ENCODE results near the gene BRK1.
A peak's percentile ranks its signal among the peaks of the same experiment; 100 is the strongest.
"Not testable (repeated sequence)": the region's sequence is repeated elsewhere in the genome, so short reads cannot be mapped to it uniquely, and the experiment has no call there.

BRK1 gene

DNA sequence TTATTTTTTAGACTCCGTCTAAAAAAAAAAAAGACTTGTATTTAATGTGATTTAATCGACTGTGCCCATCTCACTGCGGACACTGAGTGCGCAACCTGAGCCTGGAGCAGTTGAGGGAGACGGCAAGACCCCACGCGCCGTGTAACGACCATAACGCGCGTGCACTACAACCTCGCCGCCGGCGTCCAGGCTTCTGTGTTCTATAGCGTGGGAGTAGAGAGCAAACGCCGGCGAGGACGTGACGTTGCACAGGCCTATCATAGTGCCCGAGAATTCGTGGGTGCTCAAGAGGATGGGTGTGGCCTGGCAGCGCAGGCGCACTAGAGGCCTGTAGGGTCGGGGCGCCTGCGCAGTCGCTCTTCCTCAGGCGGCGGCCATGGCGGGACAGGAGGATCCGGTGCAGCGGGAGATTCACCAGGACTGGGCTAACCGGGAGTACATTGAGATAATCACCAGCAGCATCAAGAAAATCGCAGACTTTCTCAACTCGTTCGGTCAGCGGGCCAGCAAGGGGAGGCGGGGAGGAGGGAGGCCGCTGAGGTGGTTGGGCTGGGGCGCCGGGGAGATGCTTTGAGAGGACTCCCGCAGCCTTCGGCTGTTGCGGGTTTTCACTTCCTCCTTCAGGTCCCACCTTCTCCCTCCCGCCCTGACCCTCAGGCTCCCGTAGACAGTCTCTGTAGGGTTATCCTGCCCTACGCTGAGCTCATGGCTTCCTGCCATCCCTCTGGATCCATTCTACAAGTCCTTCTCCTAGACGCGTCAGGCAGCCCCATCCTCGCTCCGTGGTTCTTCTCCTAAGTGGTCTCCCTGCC, at the start of gene BRK1:
BRK1 (plus strand) TSS at position 350 of the 812 bp plus-strand sequence; CDS start at position 377, 27 bp downstream.
- Mint-ChIP-seq H3K9me3 (no peaks in the 10 kb centered on the region), H3K4me3 (peak within 1 kb of the TSS; percentile 100), H3K36me3 (ENCODE audit: low read depth) (peaks cover 26% of the 10 kb centered on the region), H3K27ac (peak within 1 kb of the TSS; percentile 98), H3K27me3 (peaks cover 3% of the 10 kb centered on the region), H3K4me1 (ENCODE audit: low read depth) (peaks cover 41% of the 10 kb centered on the region)

GRCh38 chr3:10070077-10070476, 45.4 kb upstream of the BRK1 start:
- H3K4me1 Mint-ChIP-seq (ENCODE audit: low read depth); H3K9me3 Mint-ChIP-seq; H3K4me3 Mint-ChIP-seq; H3K27me3 Mint-ChIP-seq; H3K27ac Mint-ChIP-seq: not testable (repeated sequence)
- H3K36me3 Mint-ChIP-seq (ENCODE audit: low read depth): peaks cover 63% of the 10 kb centered on the region

DNA sequence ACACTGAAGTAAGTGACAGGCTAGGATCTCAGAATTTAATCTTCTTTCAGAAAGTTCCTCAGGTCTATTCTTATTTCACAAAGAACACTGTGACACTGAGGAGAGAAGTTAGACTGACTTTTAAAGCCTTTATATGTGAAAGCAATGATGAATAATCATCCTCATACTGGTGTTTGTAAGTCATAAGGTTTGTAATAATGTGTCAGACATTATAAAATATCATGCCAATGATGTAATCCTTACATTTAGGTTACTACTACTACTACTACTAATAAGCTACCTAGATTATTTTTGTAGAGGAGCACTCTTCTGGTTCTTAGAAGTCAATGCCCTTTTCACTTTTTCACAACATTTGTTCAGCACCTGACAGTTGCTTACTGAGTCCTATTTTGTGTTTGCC, 40.8 kb upstream of the BRK1 start:
- Mint-ChIP-seq H3K27ac (no peak overlapping the region), H3K36me3 (ENCODE audit: low read depth) (peaks cover 56% of the 10 kb centered on the region), H3K4me3 (no peak overlapping the region), H3K9me3 (no peaks in the 10 kb centered on the region), H3K4me1 (ENCODE audit: low read depth) (no peaks in the 10 kb centered on the region), H3K27me3 (no peaks in the 10 kb centered on the region)

DNA sequence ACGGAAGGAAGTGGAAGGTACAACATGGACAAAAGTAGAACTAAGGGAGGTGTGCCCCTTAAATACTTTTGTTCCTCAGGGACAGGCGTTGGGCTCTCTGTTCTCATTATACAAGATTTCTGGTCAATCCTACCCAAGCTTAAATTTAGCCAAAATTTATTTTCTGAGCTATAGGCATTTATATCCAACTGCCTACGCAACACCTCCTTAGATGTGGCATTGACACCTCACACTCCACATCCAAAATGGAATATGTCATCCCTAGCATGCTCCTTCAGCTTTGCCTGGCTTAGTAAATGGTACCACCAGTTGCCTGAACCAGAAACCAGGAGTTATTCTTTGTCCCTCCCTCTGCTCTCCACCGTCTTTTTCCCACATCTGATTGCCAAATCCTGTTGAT, 33.6 kb upstream of the BRK1 start:
- Mint-ChIP-seq H3K4me3 (no peak overlapping the region), H3K9me3 (no peaks in the 10 kb centered on the region), H3K36me3 (ENCODE audit: low read depth) (peaks cover 72% of the 10 kb centered on the region), H3K27ac (no peak overlapping the region), H3K4me1 (ENCODE audit: low read depth) (no peaks in the 10 kb centered on the region), H3K27me3 (no peaks in the 10 kb centered on the region)

GRCh38 chr3:10085738-10086137, 29.7 kb upstream of the BRK1 start:
- Mint-ChIP-seq H3K36me3 (ENCODE audit: low read depth) (peaks cover 77% of the 10 kb centered on the region), H3K4me1 (ENCODE audit: low read depth) (no peaks in the 10 kb centered on the region), H3K4me3 (no peak overlapping the region), H3K9me3 (no peaks in the 10 kb centered on the region), H3K27me3 (no peaks in the 10 kb centered on the region), H3K27ac (no peak overlapping the region)

DNA sequence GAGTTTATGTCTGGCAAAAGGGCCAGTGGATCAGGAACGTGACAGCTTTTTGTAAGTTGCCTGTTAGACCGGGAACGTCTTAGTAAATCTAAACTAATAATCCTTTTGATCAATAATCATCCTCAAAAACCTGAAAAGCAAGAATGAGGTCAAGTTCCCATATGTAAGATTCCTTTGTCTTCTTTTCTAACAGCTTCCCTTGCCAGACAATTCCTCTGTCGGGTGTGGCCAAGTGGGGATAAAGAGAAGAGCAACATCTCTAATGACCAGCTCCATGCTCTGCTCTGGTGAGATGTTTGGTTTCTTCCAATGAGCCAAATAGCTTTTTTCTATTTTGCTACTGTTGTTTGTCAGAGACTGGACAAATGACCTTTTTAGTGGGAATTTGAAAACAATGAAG, 27.2 kb upstream of the BRK1 start:
- Mint-ChIP-seq H3K4me3 (no peak overlapping the region), H3K9me3 (no peaks in the 10 kb centered on the region), H3K27me3 (no peaks in the 10 kb centered on the region), H3K4me1 (ENCODE audit: low read depth) (no peaks in the 10 kb centered on the region), H3K27ac (no peak overlapping the region), H3K36me3 (ENCODE audit: low read depth) (peaks cover 70% of the 10 kb centered on the region)

DNA sequence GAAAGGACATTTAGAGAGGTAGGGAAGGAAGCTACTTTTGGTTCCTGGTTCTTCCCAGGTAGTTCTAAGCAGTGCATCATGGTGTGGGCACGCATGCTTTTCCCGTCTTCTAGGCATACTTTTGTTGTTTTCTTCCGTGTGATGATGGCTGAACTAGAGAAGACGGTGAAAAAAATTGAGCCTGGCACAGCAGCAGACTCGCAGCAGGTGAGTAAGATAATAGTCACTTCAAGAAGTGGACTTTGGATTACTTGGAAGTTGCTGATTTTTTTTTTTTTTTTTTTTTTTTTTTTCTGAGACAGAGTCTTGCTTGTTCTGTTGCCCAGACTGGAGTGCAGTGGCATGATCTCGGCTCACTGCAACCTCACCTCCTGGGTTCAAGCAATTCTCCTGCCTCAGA, 25.3 kb upstream of the BRK1 start:
- Mint-ChIP-seq H3K9me3 (no peaks in the 10 kb centered on the region), H3K36me3 (ENCODE audit: low read depth) (peaks cover 75% of the 10 kb centered on the region), H3K27me3 (no peaks in the 10 kb centered on the region), H3K4me3 (no peak overlapping the region), H3K27ac (no peak overlapping the region), H3K4me1 (ENCODE audit: low read depth) (no peaks in the 10 kb centered on the region)

DNA sequence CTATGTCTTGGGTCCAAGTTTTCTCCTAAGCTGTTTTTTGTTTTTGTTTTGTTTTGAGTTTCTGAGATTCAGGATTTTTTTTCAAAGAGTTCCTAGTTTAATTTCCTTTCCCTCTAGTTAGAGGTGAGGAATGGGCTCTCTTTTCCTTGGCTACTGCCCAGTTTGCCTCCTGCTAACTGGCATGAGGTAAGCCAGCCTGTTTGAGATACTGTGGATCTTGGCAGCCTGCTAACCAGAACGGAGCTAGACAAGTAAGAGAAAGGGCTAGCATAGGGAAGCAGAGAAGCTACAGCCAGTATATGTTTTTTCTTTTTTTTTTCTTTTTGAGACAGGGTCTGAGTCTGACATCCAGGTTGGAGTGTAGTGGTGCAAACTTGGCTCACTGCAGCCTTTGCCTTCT, 24.7 kb upstream of the BRK1 start:
- peaks cover 76% of the 10 kb centered on the region for H3K36me3 Mint-ChIP-seq (ENCODE audit: low read depth)
- not testable (repeated sequence) for H3K4me3 Mint-ChIP-seq

DNA sequence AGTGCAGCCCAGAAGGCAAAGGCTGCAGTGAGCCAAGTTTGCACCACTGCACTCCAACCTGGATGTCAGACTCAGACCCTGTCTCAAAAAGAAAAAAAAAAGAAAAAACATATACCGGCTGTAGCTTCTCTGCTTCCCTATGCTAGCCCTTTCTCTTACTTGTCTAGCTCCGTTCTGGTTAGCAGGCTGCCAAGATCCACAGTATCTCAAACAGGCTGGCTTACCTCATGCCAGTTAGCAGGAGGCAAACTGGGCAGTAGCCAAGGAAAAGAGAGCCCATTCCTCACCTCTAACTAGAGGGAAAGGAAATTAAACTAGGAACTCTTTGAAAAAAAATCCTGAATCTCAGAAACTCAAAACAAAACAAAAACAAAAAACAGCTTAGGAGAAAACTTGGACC, 24.1 kb upstream of the BRK1 start:
- peaks cover 77% of the 10 kb centered on the region for H3K36me3 Mint-ChIP-seq (ENCODE audit: low read depth)
- not testable (repeated sequence) for H3K4me1 Mint-ChIP-seq (ENCODE audit: low read depth); H3K4me3 Mint-ChIP-seq; H3K9me3 Mint-ChIP-seq; H3K27me3 Mint-ChIP-seq; H3K27ac Mint-ChIP-seq

More for the DNA sequence above, 24.7 kb upstream of the BRK1 start:
- H3K27ac Mint-ChIP-seq; H3K4me1 Mint-ChIP-seq (ENCODE audit: low read depth); H3K27me3 Mint-ChIP-seq; H3K9me3 Mint-ChIP-seq: not testable (repeated sequence)

GRCh38 chr3:10093678-10094077, 21.8 kb upstream of the BRK1 start:
- Mint-ChIP-seq H3K36me3 (ENCODE audit: low read depth) (peaks cover 76% of the 10 kb centered on the region), H3K4me3 (no peak overlapping the region), H3K4me1 (ENCODE audit: low read depth) (no peaks in the 10 kb centered on the region), H3K9me3 (no peaks in the 10 kb centered on the region), H3K27me3 (no peaks in the 10 kb centered on the region), H3K27ac (no peak overlapping the region)

- no peaks in the 10 kb centered on the region for H3K9me3 Mint-ChIP-seq
- H3K27me3 Mint-ChIP-seq: no peaks in the 10 kb centered on the region
- H3K4me3 Mint-ChIP-seq: no peak overlapping the region
- no peaks in the 10 kb centered on the region for H3K4me1 Mint-ChIP-seq (ENCODE audit: low read depth)
- no peak overlapping the region for H3K27ac Mint-ChIP-seq
- peaks cover 69% of the 10 kb centered on the region for H3K36me3 Mint-ChIP-seq (ENCODE audit: low read depth)
These were observed 16.4 kb upstream of the BRK1 start for GRCh38 chr3:10099041-10099440.

GRCh38 chr3:10106919-10107318, 8.6 kb upstream of the BRK1 start:
- Mint-ChIP-seq H3K4me3 (no peak overlapping the region), H3K36me3 (ENCODE audit: low read depth) (peaks cover 7% of the 10 kb centered on the region), H3K9me3 (no peaks in the 10 kb centered on the region), H3K27me3 (peaks cover 2% of the 10 kb centered on the region), H3K27ac (no peak overlapping the region), H3K4me1 (ENCODE audit: low read depth) (no peaks in the 10 kb centered on the region)

DNA sequence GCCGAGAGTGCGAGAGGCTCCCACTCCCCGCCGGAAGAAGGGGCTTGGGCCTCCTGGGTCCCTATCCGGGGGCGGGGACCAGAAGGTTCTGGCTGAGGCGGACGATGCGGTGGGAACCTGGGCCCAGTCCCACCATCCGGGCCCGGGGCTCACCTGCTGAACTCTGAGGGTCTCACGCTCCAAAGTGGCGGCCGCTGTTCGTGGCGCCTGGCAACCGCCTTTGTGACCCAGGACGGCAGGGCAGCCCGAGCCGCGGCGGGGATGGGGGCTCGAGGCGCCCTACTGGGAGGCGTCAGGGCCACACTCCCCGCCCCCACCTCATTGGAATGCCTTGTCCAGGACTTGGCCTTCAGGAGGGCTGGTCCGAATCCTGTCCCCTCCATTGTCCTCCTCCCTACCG, 7.4 kb upstream of the BRK1 start, which contains the start of gene FANCD2OS:
FANCD2OS (minus strand) TSS at position 165 of the 400 bp plus-strand sequence. CDS start 3,481 bp downstream, outside the sequence.
- peaks cover 3% of the 10 kb centered on the region for H3K27me3 Mint-ChIP-seq
- no peak within 1 kb of the TSS for H3K4me3 Mint-ChIP-seq
- no peaks in the 10 kb centered on the region for H3K4me1 Mint-ChIP-seq (ENCODE audit: low read depth)
- H3K36me3 Mint-ChIP-seq (ENCODE audit: low read depth): peaks cover 4% of the 10 kb centered on the region
- no peaks in the 10 kb centered on the region for H3K9me3 Mint-ChIP-seq
- no peak within 1 kb of the TSS for H3K27ac Mint-ChIP-seq

DNA sequence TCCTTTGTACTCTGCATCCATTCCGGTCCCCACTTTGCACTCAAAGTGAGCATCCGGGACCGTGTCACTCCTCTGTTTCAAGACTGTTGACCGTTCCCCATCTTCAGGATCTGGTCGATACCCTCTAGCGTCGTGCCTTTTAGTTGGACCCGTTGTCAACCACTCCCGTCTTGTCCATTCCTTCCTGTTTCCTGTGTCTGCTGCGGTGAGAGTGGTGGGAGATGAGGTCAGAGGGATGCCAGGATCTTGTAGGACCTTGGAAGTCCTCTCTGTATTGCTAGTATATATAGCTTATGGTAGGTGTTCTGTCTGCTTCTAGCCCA, 624 bp downstream of the BRK1 start:
- peaks cover 3% of the 10 kb centered on the region for H3K27me3 Mint-ChIP-seq
- H3K9me3 Mint-ChIP-seq: no peaks in the 10 kb centered on the region
- H3K36me3 Mint-ChIP-seq (ENCODE audit: low read depth): peaks cover 31% of the 10 kb centered on the region
- peak overlapping the region; percentile 100 for H3K4me3 Mint-ChIP-seq
- peaks cover 46% of the 10 kb centered on the region for H3K4me1 Mint-ChIP-seq (ENCODE audit: low read depth)
- peak overlapping the region; percentile 98 for H3K27ac Mint-ChIP-seq

DNA sequence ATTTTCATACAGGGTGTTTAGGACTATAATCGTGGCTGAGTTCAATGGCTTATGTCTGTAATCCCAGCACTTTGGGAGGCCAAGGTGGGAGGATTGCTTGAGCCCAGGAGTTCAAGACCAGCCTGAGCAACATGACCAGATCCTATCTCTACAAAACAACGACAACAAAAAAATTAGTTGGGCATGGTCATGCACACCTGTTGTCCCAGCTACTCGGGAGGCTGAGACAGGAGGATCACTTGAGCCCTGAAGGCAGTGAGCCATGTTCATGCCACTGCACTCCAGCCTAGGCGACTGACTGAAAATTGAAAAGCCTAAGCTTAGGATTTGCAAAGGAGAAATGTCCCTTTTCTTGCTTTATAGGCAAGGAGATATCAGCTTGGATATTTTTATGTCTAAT, 1.5 kb downstream of the BRK1 start:
- no peaks in the 10 kb centered on the region for H3K9me3 Mint-ChIP-seq
- H3K4me1 Mint-ChIP-seq (ENCODE audit: low read depth): peaks cover 49% of the 10 kb centered on the region
- H3K4me3 Mint-ChIP-seq: peak overlapping the region; percentile 100
- H3K27me3 Mint-ChIP-seq: peaks cover 1% of the 10 kb centered on the region
- peaks cover 36% of the 10 kb centered on the region for H3K36me3 Mint-ChIP-seq (ENCODE audit: low read depth)
- H3K27ac Mint-ChIP-seq: peak overlapping the region; percentile 98

- Mint-ChIP-seq H3K4me3 (no peak overlapping the region), H3K36me3 (ENCODE audit: low read depth) (peaks cover 47% of the 10 kb centered on the region), H3K4me1 (ENCODE audit: low read depth) (peaks cover 60% of the 10 kb centered on the region), H3K9me3 (no peaks in the 10 kb centered on the region), H3K27ac (no peak overlapping the region), H3K27me3 (no peaks in the 10 kb centered on the region)
These were observed 3.9 kb downstream of the BRK1 start for GRCh38 chr3:10119376-10119775.

Measured in stimulated activated naive CD8-positive, alpha-beta T cell treated with anti-CD3 and anti-CD28 coated beads, Interleukin-15, Interleukin-2, amounts not matched to agents 100 ng/mL and 50 ng/mL, for 24 hours (primary cell).